H9 (cell line): ENCODE data around the gene NDUFAF2. TPM values are rescaled to one million over a fixed set of nuclear protein-coding genes. Genes with fewer than 3 reads are reported as not detected.

Experiments used
- DNase-seq: peaks from one replicate; pipeline ENCODE4 v3.0.0-alpha.2; 2017
- H2AFZ ChIP-seq: one replicate; pipeline ENCODE4 v1.6.1; 2013; ENCODE audit warnings: mild to moderate bottlenecking, low read length, control low read depth, moderate library complexity
- H2AK5ac ChIP-seq: 2 replicates; pipeline ENCODE4 v1.6.1; 2013; ENCODE audit warnings: low read length, control low read depth, mixed read lengths; ENCODE audit not compliant: insufficient read length
- H2BK120ac ChIP-seq: one replicate; pipeline ENCODE4 v1.6.1; 2013; ENCODE audit warnings: low read depth, mild to moderate bottlenecking, low read length, control low read depth, inconsistent platforms; ENCODE audit not compliant: poor library complexity, severe bottlenecking
- H2BK12ac ChIP-seq: 2 replicates; pipeline ENCODE4 v1.6.1; 2013; ENCODE audit warnings: low read length, control low read depth, mixed read lengths, low read depth; ENCODE audit not compliant: insufficient read length
- H2BK15ac ChIP-seq: 2 replicates; pipeline ENCODE4 v1.6.1; 2013; ENCODE audit warnings: low read depth, low read length, control low read depth
- H2BK20ac ChIP-seq: one replicate; pipeline ENCODE4 v1.6.1; 2013; ENCODE audit warnings: low read depth, mild to moderate bottlenecking, low read length, control low read depth, inconsistent platforms; ENCODE audit not compliant: poor library complexity, severe bottlenecking
- H2BK5ac ChIP-seq: 2 replicates; pipeline ENCODE4 v1.6.1; 2013; ENCODE audit warnings: low read length, control low read depth, mixed read lengths; ENCODE audit not compliant: insufficient read length
- H3K14ac ChIP-seq: 2 replicates; pipeline ENCODE4 v1.6.1; 2013; ENCODE audit warnings: low read length, control low read depth; ENCODE audit not compliant: insufficient read depth
- H3K18ac ChIP-seq: 2 replicates; pipeline ENCODE4 v1.6.1; 2013; ENCODE audit warnings: low read depth, mild to moderate bottlenecking, mixed read lengths, low read length, control low read depth; ENCODE audit not compliant: insufficient read length
- H3K23ac ChIP-seq: 2 replicates; pipeline ENCODE4 v1.6.1; 2013; ENCODE audit warnings: low read length, control low read depth, mixed read lengths, low read depth; ENCODE audit not compliant: insufficient read length
- H3K23me2 ChIP-seq: 2 replicates; pipeline ENCODE4 v1.6.1; 2013; ENCODE audit warnings: low read depth, mild to moderate bottlenecking, mixed read lengths, low read length, control low read depth; ENCODE audit not compliant: insufficient read length, poor library complexity, severe bottlenecking
- H3K27ac ChIP-seq: 2 replicates; pipeline ENCODE4 v1.5.1; 2013; ENCODE audit warnings: low read length, control low read depth, mixed read lengths, low read depth; ENCODE audit not compliant: insufficient read length
- H3K27me3 ChIP-seq: 2 replicates; pipeline ENCODE4 v1.6.1; 2013; ENCODE audit warnings: low read length, control low read depth, inconsistent platforms; ENCODE audit not compliant: insufficient read depth
- H3K4ac ChIP-seq: 2 replicates; pipeline ENCODE4 v1.6.1; 2013; ENCODE audit warnings: low read depth, mild to moderate bottlenecking, control low read depth, inconsistent platforms, low read length, moderate library complexity
- H3K4me1 ChIP-seq: 2 replicates; pipeline ENCODE4 v1.6.1; 2013; ENCODE audit warnings: low read length, control low read depth, inconsistent platforms; ENCODE audit not compliant: insufficient read depth
- H3K4me2 ChIP-seq: 2 replicates; pipeline ENCODE4 v1.6.1; 2013; ENCODE audit warnings: low read length, control low read depth, mixed read lengths; ENCODE audit not compliant: insufficient read length, insufficient read depth
- H3K56ac ChIP-seq: 2 replicates; pipeline ENCODE4 v1.6.1; 2013; ENCODE audit warnings: low read depth, mild to moderate bottlenecking, mixed read lengths, low read length, control low read depth; ENCODE audit not compliant: insufficient read length
- H3K79me1 ChIP-seq: 2 replicates; pipeline ENCODE4 v1.6.1; 2013; ENCODE audit warnings: low read depth, mild to moderate bottlenecking, moderate library complexity, low read length, control low read depth, inconsistent platforms; ENCODE audit not compliant: insufficient read depth, poor library complexity, severe bottlenecking
- H3K79me2 ChIP-seq: 2 replicates; pipeline ENCODE4 v1.6.1; 2013; ENCODE audit warnings: low read length, control low read depth, inconsistent platforms; ENCODE audit not compliant: insufficient read depth
- H3K9ac ChIP-seq: 2 replicates; pipeline ENCODE4 v1.6.1; 2013; ENCODE audit warnings: low read length, control low read depth, mixed read lengths; ENCODE audit not compliant: insufficient read length; ENCODE audit errors: extremely low read depth
- H3K9me3 ChIP-seq: one replicate; pipeline ENCODE4 v1.6.1; 2013; ENCODE audit warnings: low read depth, low read length, inconsistent platforms; ENCODE audit not compliant: control insufficient read depth
- H3T11ph ChIP-seq: one replicate; pipeline ENCODE4 v1.6.1; 2013; ENCODE audit warnings: mild to moderate bottlenecking, low read length, control low read depth, inconsistent platforms
- H4K20me1 ChIP-seq: one replicate; pipeline ENCODE4 v1.6.1; 2013; ENCODE audit not compliant: control insufficient read depth, insufficient read length, insufficient read depth
- H4K5ac ChIP-seq: 2 replicates; pipeline ENCODE4 v1.6.1; 2013; ENCODE audit warnings: low read depth, mild to moderate bottlenecking, mixed read lengths, low read length, control low read depth; ENCODE audit not compliant: insufficient read length
- H4K8ac ChIP-seq: replicated peaks from 2 replicates; pipeline ENCODE4 v1.6.1; 2013; ENCODE audit warnings: low read length, control low read depth, mixed read lengths, low read depth; ENCODE audit not compliant: insufficient read length
- H4K91ac ChIP-seq: 2 replicates; pipeline ENCODE4 v1.6.1; 2013; ENCODE audit warnings: low read depth, mild to moderate bottlenecking, moderate library complexity, mixed read lengths, low read length, control low read depth; ENCODE audit not compliant: insufficient read length
- H3K27ac Mint-ChIP-seq, 3 experiments: 2 replicates in 2 of 3; 3 replicates in 1 of 3; pipeline ENCODE4 v1.8.0; 2020 to 2021; ENCODE audit warnings: mixed read lengths in 3 of 3, mild to moderate bottlenecking in 1 of 3, moderate library complexity in 1 of 3
- H3K27me3 Mint-ChIP-seq: 2 replicates; pipeline ENCODE4 v1.8.0; 2021; ENCODE audit warnings: low read depth, mild to moderate bottlenecking, moderate library complexity, mixed read lengths
- H3K36me3 Mint-ChIP-seq, 3 experiments: 2 replicates in 2 of 3; 3 replicates in 1 of 3; pipeline ENCODE4 v1.8.0; 2020 to 2021; ENCODE audit warnings: low read depth in 3 of 3, mixed read lengths in 3 of 3; ENCODE audit not compliant: insufficient read depth in 1 of 3
- H3K4me1 Mint-ChIP-seq, 2 experiments: 2 replicates each; pipeline ENCODE4 v1.8.0; 2020; ENCODE audit warnings: mixed read lengths in 2 of 2
- H3K4me3 Mint-ChIP-seq, 2 experiments: 2 replicates in 1 of 2; 3 replicates in 1 of 2; pipeline ENCODE4 v1.8.0; 2020 to 2021; ENCODE audit warnings: mild to moderate bottlenecking in 2 of 2, mixed read lengths in 2 of 2, moderate library complexity in 1 of 2
- H3K9me3 Mint-ChIP-seq, 2 experiments: 2 replicates in 1 of 2; 3 replicates in 1 of 2; pipeline ENCODE4 v1.8.0; 2020; ENCODE audit warnings: mild to moderate bottlenecking in 2 of 2, mixed read lengths in 2 of 2, moderate library complexity in 1 of 2
- CTCF ChIP-seq: fragments of 200-600 bp; sonication (generic); conservative IDR thresholded peaks from 3 replicates; pipeline ENCODE4 v1.8.0; 2021; ENCODE audit warnings: antibody characterized with exemption, mild to moderate bottlenecking
- WGBS: extraction: QIAGEN DNeasy Blood & Tissue Kit; methylation state at CpG from one replicate; pipeline ENCODE4 v1.1.7; 2013; ENCODE audit warnings: missing lambda C conversion rate, low lambda C conversion rate, mixed read lengths; ENCODE audit not compliant: insufficient read length; ENCODE audit errors: extremely low coverage; 5-methylcytosine and 5-hydroxymethylcytosine counted together
- total RNA-seq: library from RNA; stranded (reverse); gene quantifications from 2 replicates; pipeline ENCODE4 v1.2.1, GENCODE V29; 2021

The NDUFAF2 gene
- total RNA-seq, 1 experiment from 2014 or later = 31.4 TPM

- Mint-ChIP-seq H3K4me3 (no peak overlapping the region), H3K4me1 (peaks cover 0 to 6% of the 10 kb centered on the region in 2 experiments; a peak in 1 of 4 replicates), H3K27ac (no peak overlapping the region), H3K27me3 (no peaks in the 10 kb centered on the region), H3K36me3 (peaks cover 0 to 14% (median 12%) of the 10 kb centered on the region in 3 experiments; a peak in 5 of 7 replicates), H3K9me3 (peaks cover 9 to 15% of the 10 kb centered on the region in 2 experiments; a peak in 4 of 5 replicates)
- Histone ChIP-seq H3K27ac (no peak overlapping the region), H2BK5ac (no peak overlapping the region), H4K5ac (no peak overlapping the region), H2AFZ (no peak overlapping the region), H4K20me1 (no peaks in the 10 kb centered on the region), H3K9me3 (no peaks in the 10 kb centered on the region), H2BK120ac (no peak overlapping the region), H3K23ac (no peak overlapping the region), H3K9ac (no peak overlapping the region), H3K23me2 (no peaks in the 10 kb centered on the region), H2BK20ac (no peak overlapping the region), H3K4ac (no peak overlapping the region), H3K79me1 (peaks cover 7% of the 10 kb centered on the region), H3K4me2 (no peak overlapping the region), H3K14ac (no peak overlapping the region), H4K8ac (no peak overlapping the region), H3K56ac (no peak overlapping the region), H2AK5ac (no peak overlapping the region), H2BK15ac (no peak overlapping the region), H3K4me1 (no peaks in the 10 kb centered on the region), H2BK12ac (no peak overlapping the region), H4K91ac (no peak overlapping the region), H3T11ph (no peak overlapping the region), H3K79me2 (no peaks in the 10 kb centered on the region), H3K18ac (no peak overlapping the region), H3K27me3 (no peaks in the 10 kb centered on the region)
- DNase-seq = no peak
- no CpG with 5 or more reads among the region's 3 CpGs for WGBS
- TF ChIP-seq CTCF = no peak
Observed at GRCh38 chr5:60955239-60955638, 10.2 kb downstream of the NDUFAF2 start.
